ENCODE results near the gene ZNF3. TPM values are rescaled to one million over a fixed set of nuclear protein-coding genes. Genes with fewer than 3 reads are reported as not detected.
A peak's percentile ranks its signal among the peaks of the same experiment; 100 is the strongest.

The ZNF3 gene
- 29.0 and 30.2 TPM in 2 replicates for polyA plus RNA-seq (2011; rRNA removed)
- 11.0 and 12.3 TPM in 2 replicates for polyA plus RNA-seq (2012; cell fraction: cytosol; rRNA removed)
- polyA plus RNA-seq (2012; cell fraction: nucleus; rRNA removed), result 27.9 and 35.0 TPM in 2 replicates
- polyA plus RNA-seq (2017; fragmentation: RNase III; extraction: RNeasy Plus Mini Kit Qiagen cat#74134 plus additional on column Dnase treatment), result 19.9 to 23.7 TPM (median 22.5 TPM) in 3 replicates
- 33.9 and 42.7 TPM in 2 replicates for polyA minus RNA-seq (2011; rRNA and poly(A)+ RNA removed)

- ChIA-PET POLR2A (no interaction called here), CTCF (interaction anchor here (0.7 to 2.3 kb wide), 12 partner anchors 8 to 450 kb away, joined by 3 to 14 read pairs (median 4); no protein-coding TSS in a partner anchor)
- H3K27ac ChIP-seq, result peak within 1 kb of the TSS; percentile 88 to 90
- peaks cover 7% of the 10 kb centered on the region; the same call in 1 of the 3 replicates for H3K4me1 ChIP-seq
- ATAC-seq, result peak; percentile 94 to 96
- H3K4me3 ChIP-seq, result peak within 1 kb of the TSS; percentile 98
- WGBS (ENCODE audit: missing lambda C conversion rate), result 2% methylated on average over 32 of the region's 55 CpGs
- FAIRE-seq, result no peak
- peak within 1 kb of the TSS; percentile 81 for H3K4me2 ChIP-seq
- DNase-seq (ENCODE audit: low read depth in 1 of 2, low spot score in 1 of 2), result peak; percentile 91 to 99
- peaks cover 21% of the 10 kb centered on the region for H3K9me3 ChIP-seq
- 0 out of 2 replicates have a peak, but pooled peaks have one; percentile 73 for TF ChIP-seq TFCP2L1 (CRISPR knock-in tag; IDR thresholded peaks at IDR 0.05)
- TF ChIP-seq FOSB (CRISPR knock-in tag; IDR thresholded peaks at IDR 0.05), result no peak
- TF ChIP-seq NFE2L2 (conservative IDR thresholded peaks at IDR 0.05; ENCODE audit: low read length), result peak; percentile 69
- no peak for TF ChIP-seq ELK1 (IDR thresholded peaks at IDR 0.05; ENCODE audit: low read depth, low read length)
- TF ChIP-seq CBX8 (IDR thresholded peaks at IDR 0.05), result no peak
- no peak for TF ChIP-seq ZC3H11A (IDR thresholded peaks at IDR 0.05)
- TF ChIP-seq JUNB (IDR thresholded peaks at IDR 0.05), result no peak
- TF ChIP-seq TP53 (CRISPR knock-in tag; IDR thresholded peaks at IDR 0.05), result no peak
- peak; percentile 73; the same call in 1 of the 2 replicates for TF ChIP-seq KDM5A (IDR thresholded peaks at IDR 0.05)
- TF ChIP-seq KDM1A (IDR thresholded peaks at IDR 0.05; ENCODE audit: low read depth), result no peak
- peak in 1 of 2 experiments; percentile 44; a peak in 1 of 4 replicates for TF ChIP-seq CEBPB (IDR thresholded peaks at IDR 0.05)
- TF ChIP-seq USF2 (IDR thresholded peaks at IDR 0.05), result peak; percentile 23; the same call in 1 of the 2 replicates
- peak; percentile 83 for TF ChIP-seq BCL3 (IDR thresholded peaks at IDR 0.05)
- TF ChIP-seq SMC3 (IDR thresholded peaks at IDR 0.05), result peak; percentile 89
- TF ChIP-seq HOXA7 (CRISPR knock-in tag; IDR thresholded peaks at IDR 0.05), result no peak
- TF ChIP-seq GATA3 (IDR thresholded peaks at IDR 0.05; ENCODE audit: borderline replicate concordance), result peak; percentile 24; the same call in 1 of the 2 replicates
- TF ChIP-seq HDAC2 (IDR thresholded peaks at IDR 0.05), result no peak
- TF ChIP-seq ZNF302 (CRISPR knock-in tag; IDR thresholded peaks at IDR 0.05), result no peak
- TF ChIP-seq REST (IDR thresholded peaks at IDR 0.05), result no peak
- peak; percentile 69 for TF ChIP-seq MAZ (IDR thresholded peaks at IDR 0.05; ENCODE audit: borderline replicate concordance, low read depth, low read length)
- TF ChIP-seq HEYL (CRISPR knock-in tag; IDR thresholded peaks at IDR 0.05), result no peak
- TF ChIP-seq CHD4 (IDR thresholded peaks at IDR 0.05; ENCODE audit: borderline replicate concordance), result no peak
- no peak for TF ChIP-seq EHMT2 (IDR thresholded peaks at IDR 0.05; ENCODE audit: low read depth)
- peak; percentile 95 for TF ChIP-seq CTCF (IDR thresholded peaks at IDR 0.05)
- TF ChIP-seq MYC (IDR thresholded peaks at IDR 0.05; ENCODE audit: borderline replicate concordance, low read length), result peak; percentile 95
- TF ChIP-seq FOSL2 (IDR thresholded peaks at IDR 0.05), result no peak
- TF ChIP-seq FOSL2 (CRISPR knock-in tag; IDR thresholded peaks at IDR 0.05), result peak; percentile 89
- TF ChIP-seq JUN (IDR thresholded peaks at IDR 0.05), result peak; percentile 63 to 93; a peak in 3 of 5 replicates
- peak; percentile 95 for TF ChIP-seq E2F6 (IDR thresholded peaks at IDR 0.05; ENCODE audit: borderline replicate concordance, low read depth)
- TF ChIP-seq NR3C1 (IDR thresholded peaks at IDR 0.05), result no peak
- no peak for TF ChIP-seq BHLHE40 (IDR thresholded peaks at IDR 0.05; ENCODE audit: low read depth, low read length)
- TF ChIP-seq RFX5 (IDR thresholded peaks at IDR 0.05), result no peak
- TF ChIP-seq RARB (CRISPR knock-in tag; IDR thresholded peaks at IDR 0.05), result no peak
Observed at GRCh38 chr7:100081535-100082102, at the start of gene ZNF3. TSS of gene ZNF3 (minus strand) at chr7:100081723. CDS start at chr7:100077357, 4,366 bp downstream.

Measured in A549 (cell line).